ENCODE measurements around the gene EEIG1. TPM values are rescaled to one million over a fixed set of nuclear protein-coding genes. Genes with fewer than 3 reads are reported as not detected.

EEIG1 gene
- total RNA-seq, 2 donors from 2014 or later, result 8.3 to 11.6 TPM

DNA sequence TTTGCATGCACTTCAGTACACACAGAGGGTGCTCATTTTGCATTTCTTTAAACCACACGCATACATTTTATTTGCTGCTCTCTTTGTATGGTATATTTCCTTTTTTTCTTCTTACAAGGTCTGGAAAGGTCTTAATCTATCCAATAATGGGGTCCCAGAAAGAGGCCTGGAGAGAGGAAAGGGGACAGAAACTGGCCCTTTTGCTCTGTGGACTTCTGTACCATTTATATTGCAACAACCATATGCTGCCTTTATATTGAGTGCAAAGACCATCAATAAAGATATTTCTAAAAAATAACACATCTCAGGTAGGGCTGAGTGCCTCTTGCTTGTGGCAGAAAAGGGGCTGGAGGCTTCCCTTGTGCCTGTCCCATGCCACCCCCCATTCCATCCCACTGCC lies 27.6 kb downstream of the EEIG1 start:
- peak overlapping the region in 1 of 2 donors; percentile 86 for H3K27ac ChIP-seq
- no peaks in the 10 kb centered on the region for H3K27me3 ChIP-seq
- peaks cover 0 to 51% of the 10 kb centered on the region in 2 donors for H3K4me1 ChIP-seq
- TF ChIP-seq, protein P1, sequence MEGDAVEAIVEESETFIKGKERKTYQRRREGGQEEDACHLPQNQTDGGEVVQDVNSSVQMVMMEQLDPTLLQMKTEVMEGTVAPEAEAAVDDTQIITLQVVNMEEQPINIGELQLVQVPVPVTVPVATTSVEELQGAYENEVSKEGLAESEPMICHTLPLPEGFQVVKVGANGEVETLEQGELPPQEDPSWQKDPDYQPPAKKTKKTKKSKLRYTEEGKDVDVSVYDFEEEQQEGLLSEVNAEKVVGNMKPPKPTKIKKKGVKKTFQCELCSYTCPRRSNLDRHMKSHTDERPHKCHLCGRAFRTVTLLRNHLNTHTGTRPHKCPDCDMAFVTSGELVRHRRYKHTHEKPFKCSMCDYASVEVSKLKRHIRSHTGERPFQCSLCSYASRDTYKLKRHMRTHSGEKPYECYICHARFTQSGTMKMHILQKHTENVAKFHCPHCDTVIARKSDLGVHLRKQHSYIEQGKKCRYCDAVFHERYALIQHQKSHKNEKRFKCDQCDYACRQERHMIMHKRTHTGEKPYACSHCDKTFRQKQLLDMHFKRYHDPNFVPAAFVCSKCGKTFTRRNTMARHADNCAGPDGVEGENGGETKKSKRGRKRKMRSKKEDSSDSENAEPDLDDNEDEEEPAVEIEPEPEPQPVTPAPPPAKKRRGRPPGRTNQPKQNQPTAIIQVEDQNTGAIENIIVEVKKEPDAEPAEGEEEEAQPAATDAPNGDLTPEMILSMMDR (IDR thresholded peaks at IDR 0.05), result no peak
- H3K36me3 ChIP-seq, result no peaks in the 10 kb centered on the region
- no peaks in the 10 kb centered on the region for H3K9me3 ChIP-seq
- DNase-seq (ENCODE audit: low spot score), result no peak
- no peak overlapping the region for H3K4me3 ChIP-seq

DNA sequence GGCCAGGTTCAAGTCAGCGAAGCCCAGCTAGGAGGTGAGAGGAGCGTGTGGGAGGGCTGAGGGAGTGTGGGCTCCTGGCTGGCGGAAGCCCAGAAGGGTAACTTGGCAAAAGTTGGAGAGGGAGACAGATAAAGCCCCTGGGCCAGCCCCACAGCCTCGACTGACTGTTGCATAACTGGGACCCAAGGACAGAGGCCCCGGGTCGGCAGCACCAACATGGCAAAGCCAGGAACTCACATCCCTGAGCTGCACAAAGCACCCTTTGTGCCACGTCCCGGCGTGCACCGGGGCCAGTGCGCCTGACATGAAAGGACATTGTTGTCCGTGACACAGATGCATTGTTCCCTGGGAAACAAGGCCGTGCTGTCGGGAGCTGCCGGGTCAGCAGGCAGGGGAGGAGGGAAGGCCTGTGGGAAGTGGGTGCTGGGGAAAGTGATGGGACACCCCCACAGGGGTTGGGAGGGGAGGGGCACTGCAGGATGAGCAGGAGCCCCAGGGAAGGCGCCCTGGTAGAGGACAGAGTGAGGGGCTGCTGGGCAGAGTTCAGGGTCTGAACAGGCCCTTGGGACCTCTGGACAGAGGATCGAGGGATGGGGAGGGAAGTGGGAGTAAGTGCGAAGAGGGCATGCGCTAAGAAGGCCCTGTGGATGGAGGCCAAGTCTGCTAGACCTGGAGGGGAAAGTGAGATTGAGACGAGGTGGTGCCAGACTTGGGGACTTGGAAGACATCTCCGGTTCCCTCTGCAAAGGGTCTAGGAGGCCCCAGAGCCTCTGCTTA lies 30.1 kb downstream of the EEIG1 start:
- no peaks in the 10 kb centered on the region for H3K27me3 ChIP-seq
- H3K9me3 ChIP-seq, result no peaks in the 10 kb centered on the region
- H3K36me3 ChIP-seq, result no peaks in the 10 kb centered on the region
- H3K4me3 ChIP-seq, result no peak overlapping the region
- H3K4me1 ChIP-seq, result peaks cover 0 to 64% of the 10 kb centered on the region in 2 donors
- TF ChIP-seq, protein P1 (IDR thresholded peaks at IDR 0.05), result no peak
- no peak for DNase-seq (ENCODE audit: low spot score)
- peak overlapping the region; percentile 81 to 88 for H3K27ac ChIP-seq

DNA sequence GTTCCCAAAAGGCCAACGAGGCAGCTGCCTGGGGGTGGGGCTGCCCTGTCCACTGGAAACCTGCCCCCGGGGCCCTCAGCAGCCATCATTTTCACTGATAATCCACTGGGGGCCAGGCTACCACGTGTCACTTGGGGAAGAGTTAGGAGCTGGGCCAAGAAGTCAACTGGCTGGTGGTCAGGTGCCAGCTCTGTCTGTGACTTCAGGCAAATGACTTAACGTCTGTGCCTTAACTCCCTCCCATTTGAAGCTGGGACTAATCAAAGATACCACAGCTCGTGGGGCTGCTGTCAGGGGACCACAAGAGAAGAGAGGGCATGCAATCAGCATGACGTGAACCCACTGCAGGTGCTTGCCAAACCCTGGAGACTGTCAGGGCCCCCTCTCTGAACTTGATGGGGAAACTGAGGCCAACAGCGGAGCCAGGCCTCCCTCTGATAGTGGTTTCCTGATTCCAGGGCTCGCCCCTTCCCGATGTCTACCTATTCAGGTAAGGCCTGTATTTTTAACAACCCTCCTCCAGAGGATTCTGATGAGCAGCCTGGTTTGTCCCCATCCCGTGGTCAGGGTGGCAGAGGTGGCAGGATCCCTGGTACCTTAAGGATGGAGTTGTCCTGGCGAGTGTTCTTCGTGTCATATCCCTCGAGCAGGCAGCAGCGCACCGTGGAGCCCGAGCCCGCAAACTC lies 30.8 kb downstream of the EEIG1 start:
- TF ChIP-seq, protein P1 (IDR thresholded peaks at IDR 0.05), result no peak
- no peaks in the 10 kb centered on the region for H3K9me3 ChIP-seq
- peaks cover 5% of the 10 kb centered on the region for H3K36me3 ChIP-seq
- DNase-seq (ENCODE audit: low spot score), result no peak
- H3K4me1 ChIP-seq, result peaks cover 0 to 61% of the 10 kb centered on the region in 2 donors
- no peak overlapping the region for H3K4me3 ChIP-seq
- peak overlapping the region; percentile 81 to 88 for H3K27ac ChIP-seq
- no peaks in the 10 kb centered on the region for H3K27me3 ChIP-seq

DNA sequence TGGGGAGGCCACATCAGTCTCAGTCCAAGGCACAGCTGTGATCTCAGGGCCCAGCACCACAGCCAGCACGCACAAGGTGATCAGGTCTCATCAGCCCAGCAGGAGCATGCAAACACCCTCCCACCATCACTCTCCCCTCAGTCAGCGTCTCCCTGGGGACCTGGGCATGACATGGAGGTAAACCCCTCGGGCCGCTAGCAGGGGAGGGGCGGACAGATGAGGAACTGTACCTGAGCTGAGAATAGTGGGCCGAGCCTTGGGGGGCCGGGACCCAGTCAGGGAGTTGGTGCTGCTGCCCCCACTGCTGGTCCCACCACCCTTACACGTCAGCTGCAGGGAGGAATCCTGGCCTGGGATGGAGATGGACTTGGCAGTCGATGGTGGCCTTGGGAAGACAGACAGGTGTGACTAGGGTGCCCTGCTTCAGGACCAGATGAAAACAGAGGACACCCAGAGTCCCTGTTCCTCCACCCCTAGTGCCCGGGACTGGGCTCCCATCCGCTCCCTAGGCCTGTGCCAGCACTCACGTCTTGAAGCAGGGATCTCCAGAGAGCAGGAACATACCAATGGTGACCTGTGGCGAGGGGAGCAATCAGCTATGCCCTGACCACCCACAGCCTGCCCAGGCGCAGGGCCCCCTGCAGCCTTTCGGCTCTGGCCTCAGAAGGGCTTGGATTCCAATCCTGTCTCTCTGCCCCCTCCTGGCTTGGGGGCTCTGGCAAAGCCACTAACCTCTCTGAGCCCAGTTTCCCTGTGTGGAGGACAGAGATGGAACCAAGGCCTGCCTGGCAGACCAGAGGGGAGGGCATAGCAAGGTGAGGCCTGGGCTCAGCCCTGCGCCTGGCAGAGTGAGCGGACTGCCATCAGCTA lies 32.7 kb downstream of the EEIG1 start:
- no peak overlapping the region for H3K4me3 ChIP-seq
- H3K36me3 ChIP-seq, result peaks cover 16% of the 10 kb centered on the region
- peak overlapping the region in 1 of 2 donors; percentile 81 for H3K27ac ChIP-seq
- no peaks in the 10 kb centered on the region for H3K9me3 ChIP-seq
- TF ChIP-seq, protein P1 (IDR thresholded peaks at IDR 0.05), result no peak
- peaks cover 0 to 47% of the 10 kb centered on the region in 2 donors for H3K4me1 ChIP-seq
- no peaks in the 10 kb centered on the region for H3K27me3 ChIP-seq
- DNase-seq (ENCODE audit: low spot score), result no peak

DNA sequence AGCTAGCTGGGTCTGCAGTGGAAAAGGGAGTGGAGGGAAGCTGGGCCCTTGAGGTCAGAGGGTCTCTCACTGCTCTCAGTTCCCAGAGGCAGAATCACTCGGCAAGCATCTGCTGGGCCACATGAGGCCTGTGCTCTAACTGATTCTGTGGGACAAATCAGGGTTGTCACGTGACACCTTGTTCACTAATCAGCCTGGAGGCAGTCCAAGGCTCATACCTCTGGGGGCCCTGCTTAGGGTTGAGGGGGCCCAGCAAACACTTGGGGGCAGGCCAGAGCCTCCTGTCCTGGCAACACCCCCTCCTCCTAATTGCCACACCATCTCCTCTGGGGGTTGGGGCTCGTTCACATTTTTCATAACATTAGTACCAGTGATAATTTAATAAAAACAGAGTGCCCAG lies 34.1 kb downstream of the EEIG1 start:
- no peak overlapping the region for H3K4me3 ChIP-seq
- no peaks in the 10 kb centered on the region for H3K9me3 ChIP-seq
- peaks cover 0 to 51% of the 10 kb centered on the region in 2 donors for H3K4me1 ChIP-seq
- peaks cover 20% of the 10 kb centered on the region for H3K36me3 ChIP-seq
- peak overlapping the region; percentile 41 to 81 for H3K27ac ChIP-seq
- DNase-seq (ENCODE audit: low spot score), result no peak
- TF ChIP-seq, protein P1 (IDR thresholded peaks at IDR 0.05), result no peak
- no peaks in the 10 kb centered on the region for H3K27me3 ChIP-seq

Measured in right atrium auricular region (tissue), 2 donors.